Activated naive CD4-positive, alpha-beta T cell treated with Interleukin-2 at 50 U/mL for 16 hours (primary cell): ENCODE measurements around the gene HHIPL1.

Experiments
- DNase-seq: peaks from one replicate; pipeline ENCODE4 v3.0.0-alpha.2; 2020

The HHIPL1 gene

GRCh38 chr14:99662846-99663245 is 17.9 kb downstream of the HHIPL1 start:
- no peak for DNase-seq

GRCh38 chr14:99663386-99664057 is 18.6 kb downstream of the HHIPL1 start:
- no peak for DNase-seq

- no peak for DNase-seq
These were observed 19.4 kb downstream of the HHIPL1 start for GRCh38 chr14:99664058-99664936.

GRCh38 chr14:99664937-99665273 is 20.0 kb downstream of the HHIPL1 start:
- DNase-seq, result no peak

- no peak for DNase-seq
These were observed 21.6 kb downstream of the HHIPL1 start for GRCh38 chr14:99666533-99666932.

GRCh38 chr14:99667045-99667444 is 22.1 kb downstream of the HHIPL1 start:
- DNase-seq, result no peak

- DNase-seq, result no peak
These were observed 22.9 kb downstream of the HHIPL1 start for GRCh38 chr14:99667821-99668220.

GRCh38 chr14:99668307-99669295 is 23.7 kb downstream of the HHIPL1 start:
- no peak for DNase-seq

GRCh38 chr14:99670361-99671234 is 25.7 kb downstream of the HHIPL1 start:
- DNase-seq, result no peak

GRCh38 chr14:99671235-99672224 is 26.6 kb downstream of the HHIPL1 start:
- DNase-seq, result no peak

- no peak for DNase-seq
These were observed 27.8 kb downstream of the HHIPL1 start for GRCh38 chr14:99672506-99673304.

GRCh38 chr14:99673305-99674063 is 28.6 kb downstream of the HHIPL1 start:
- DNase-seq, result no peak

- no peak for DNase-seq
These were observed 29.2 kb downstream of the HHIPL1 start for GRCh38 chr14:99674064-99674650.

GRCh38 chr14:99674776-99675381 is 29.9 kb downstream of the HHIPL1 start:
- no peak for DNase-seq

GRCh38 chr14:99675382-99675835 is 30.5 kb downstream of the HHIPL1 start:
- DNase-seq, result no peak

GRCh38 chr14:99675951-99676350 is 31.0 kb downstream of the HHIPL1 start:
- DNase-seq, result no peak

- DNase-seq, result no peak
These were observed 31.7 kb downstream of the HHIPL1 start for GRCh38 chr14:99676657-99677056.
